ENCODE results near the gene SLC45A2. TPM values are rescaled to one million over a fixed set of nuclear protein-coding genes. Genes with fewer than 3 reads are reported as not detected.
"Not testable (repeated sequence)": the region's sequence is repeated elsewhere in the genome, so short reads cannot be mapped to it uniquely, and the experiment has no call there.

The SLC45A2 gene
- total RNA-seq, 1 donor = 0.09 TPM

- TF ChIP-seq, protein P1, sequence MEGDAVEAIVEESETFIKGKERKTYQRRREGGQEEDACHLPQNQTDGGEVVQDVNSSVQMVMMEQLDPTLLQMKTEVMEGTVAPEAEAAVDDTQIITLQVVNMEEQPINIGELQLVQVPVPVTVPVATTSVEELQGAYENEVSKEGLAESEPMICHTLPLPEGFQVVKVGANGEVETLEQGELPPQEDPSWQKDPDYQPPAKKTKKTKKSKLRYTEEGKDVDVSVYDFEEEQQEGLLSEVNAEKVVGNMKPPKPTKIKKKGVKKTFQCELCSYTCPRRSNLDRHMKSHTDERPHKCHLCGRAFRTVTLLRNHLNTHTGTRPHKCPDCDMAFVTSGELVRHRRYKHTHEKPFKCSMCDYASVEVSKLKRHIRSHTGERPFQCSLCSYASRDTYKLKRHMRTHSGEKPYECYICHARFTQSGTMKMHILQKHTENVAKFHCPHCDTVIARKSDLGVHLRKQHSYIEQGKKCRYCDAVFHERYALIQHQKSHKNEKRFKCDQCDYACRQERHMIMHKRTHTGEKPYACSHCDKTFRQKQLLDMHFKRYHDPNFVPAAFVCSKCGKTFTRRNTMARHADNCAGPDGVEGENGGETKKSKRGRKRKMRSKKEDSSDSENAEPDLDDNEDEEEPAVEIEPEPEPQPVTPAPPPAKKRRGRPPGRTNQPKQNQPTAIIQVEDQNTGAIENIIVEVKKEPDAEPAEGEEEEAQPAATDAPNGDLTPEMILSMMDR (IDR thresholded peaks at IDR 0.05; ENCODE audit: insufficient read depth, low read length) = no peak
- H3K4me3 ChIP-seq (ENCODE audit: low read depth, low read length) = no peak overlapping the region
- no peak for DNase-seq (ENCODE audit: low read depth)
Observed at GRCh38 chr5:34015120-34015822, 30.8 kb upstream of the SLC45A2 start.

- no peak overlapping the region for H3K4me3 ChIP-seq (ENCODE audit: low read depth, low read length)
- TF ChIP-seq, protein P1 (IDR thresholded peaks at IDR 0.05; ENCODE audit: insufficient read depth, low read length) = no peak
- DNase-seq (ENCODE audit: low read depth) = no peak
Observed at GRCh38 chr5:34014626-34015025, 30.1 kb upstream of the SLC45A2 start.

DNA sequence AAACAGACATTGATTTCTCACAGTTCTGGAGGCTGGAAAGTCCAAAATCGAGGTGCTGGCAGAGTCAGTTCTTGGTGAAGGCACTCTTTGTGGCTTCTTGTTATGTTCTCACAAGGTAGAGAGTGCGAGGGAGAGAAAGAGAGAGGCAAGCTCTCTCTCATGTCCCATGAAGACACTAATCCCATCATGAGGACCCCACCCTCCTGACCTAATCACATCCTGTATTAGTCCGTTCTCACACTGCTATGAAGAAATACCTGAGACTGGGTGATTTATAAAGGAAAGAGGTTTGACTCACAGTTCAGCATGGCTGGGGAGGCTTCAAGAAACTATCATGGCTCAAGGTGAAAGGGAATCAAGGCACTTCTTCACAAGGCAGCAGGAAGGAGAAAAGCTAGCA is 29.1 kb upstream of the SLC45A2 start:
- no peak overlapping the region for H3K4me3 ChIP-seq (ENCODE audit: low read depth, low read length)
- TF ChIP-seq, protein P1 (IDR thresholded peaks at IDR 0.05; ENCODE audit: insufficient read depth, low read length) = no peak
- DNase-seq (ENCODE audit: low read depth) = no peak

GRCh38 chr5:34012791-34013190 is 28.3 kb upstream of the SLC45A2 start:
- TF ChIP-seq, protein P1 (IDR thresholded peaks at IDR 0.05; ENCODE audit: insufficient read depth, low read length) = no peak
- peak; percentile 92 for DNase-seq (ENCODE audit: low read depth)
- no peak overlapping the region for H3K4me3 ChIP-seq (ENCODE audit: low read depth, low read length)

DNA sequence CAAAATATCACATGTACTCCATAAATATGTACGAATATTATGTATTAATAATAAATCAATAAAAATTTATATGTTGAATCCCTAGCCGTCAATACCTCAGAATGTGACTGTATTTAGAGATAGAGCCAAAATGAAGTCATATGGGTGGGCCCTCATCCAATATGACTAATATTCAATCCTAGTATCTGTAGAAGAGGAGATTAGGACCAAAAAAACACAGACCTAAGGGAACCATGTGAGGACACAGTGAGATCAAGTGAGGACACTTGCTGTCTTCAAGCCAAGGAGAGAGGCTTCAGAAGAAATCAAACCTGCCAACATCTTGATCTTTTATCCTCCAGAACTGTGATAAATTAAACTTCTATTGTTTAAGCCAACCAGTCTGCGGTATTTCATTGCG is 27.0 kb upstream of the SLC45A2 start:
- TF ChIP-seq, protein P1 (IDR thresholded peaks at IDR 0.05; ENCODE audit: insufficient read depth, low read length) = no peak
- no peak overlapping the region for H3K4me3 ChIP-seq (ENCODE audit: low read depth, low read length)
- peak; percentile 78 for DNase-seq (ENCODE audit: low read depth)

- not testable (repeated sequence) for H3K4me3 ChIP-seq (ENCODE audit: low read depth, low read length); DNase-seq (ENCODE audit: low read depth)
Observed at GRCh38 chr5:34010146-34010545, 25.7 kb upstream of the SLC45A2 start.

DNA sequence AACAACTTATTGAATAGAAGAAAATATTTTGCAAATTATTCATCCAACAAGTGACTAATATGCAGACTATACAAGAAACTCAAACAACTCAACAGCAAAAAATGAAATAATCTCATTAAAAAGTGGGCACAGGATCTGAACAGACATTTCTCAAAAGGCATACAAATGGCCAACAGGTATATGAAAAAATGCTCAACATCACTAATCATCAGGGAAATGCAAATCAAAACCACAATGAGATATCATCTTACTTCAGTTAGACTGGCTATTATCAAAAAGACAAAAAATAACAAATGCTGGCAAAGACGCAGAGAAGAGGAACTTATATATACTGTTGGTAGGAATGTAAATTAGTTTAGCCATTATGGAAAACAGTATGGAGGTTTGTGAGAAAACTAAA is 25.1 kb upstream of the SLC45A2 start:
- no peak overlapping the region for H3K4me3 ChIP-seq (ENCODE audit: low read depth, low read length)
- no peak for DNase-seq (ENCODE audit: low read depth)
- TF ChIP-seq, protein P1 (IDR thresholded peaks at IDR 0.05; ENCODE audit: insufficient read depth, low read length) = no peak

Data from fibroblast of the aortic adventitia (primary cell).